HEK293 (cell line): ENCODE results near the gene SH2B3.

Source experiments
- BCL6B ChIP-seq: fragments of 450-650 bp; formaldehyde crosslinking; IDR thresholded peaks from 2 replicates; pipeline ENCODE4 v1.5.1; 2017; ENCODE audit warnings: missing biosample characterization, missing genetic modification characterization
- HOXD13 ChIP-seq: sonication (generic); formaldehyde crosslinking; IDR thresholded peaks from 2 replicates; pipeline ENCODE4 v1.8.0; 2022; ENCODE audit warnings: missing genetic modification reagents, borderline replicate concordance
- INSM2 ChIP-seq: fragments of 450-650 bp; formaldehyde crosslinking; IDR thresholded peaks from 2 replicates; pipeline ENCODE4 v1.5.1; 2016; ENCODE audit warnings: missing biosample characterization, missing genetic modification characterization
- PRDM10 ChIP-seq: fragments of 450-650 bp; formaldehyde crosslinking; IDR thresholded peaks from 2 replicates; pipeline ENCODE4 v1.5.1; 2016; ENCODE audit warnings: missing biosample characterization, missing genetic modification characterization
- PRDM6 ChIP-seq: fragments of 450-650 bp; formaldehyde crosslinking; IDR thresholded peaks from 2 replicates; pipeline ENCODE4 v1.5.1; 2017; ENCODE audit warnings: missing biosample characterization, missing genetic modification characterization
- REPIN1 ChIP-seq: fragments of 450-650 bp; formaldehyde crosslinking; IDR thresholded peaks from 2 replicates; pipeline ENCODE4 v1.5.1; 2017; ENCODE audit warnings: missing biosample characterization, missing genetic modification characterization, low read depth
- SCRT1 ChIP-seq: fragments of 450-650 bp; formaldehyde crosslinking; IDR thresholded peaks from 2 replicates; pipeline ENCODE4 v1.5.1; 2016; ENCODE audit warnings: missing biosample characterization, missing genetic modification characterization, borderline replicate concordance
- ZBTB8A ChIP-seq: fragments of 450-650 bp; formaldehyde crosslinking; IDR thresholded peaks from 2 replicates; pipeline ENCODE4 v1.5.1; 2016; ENCODE audit warnings: missing biosample characterization, missing genetic modification characterization
- ZFHX2 ChIP-seq: fragments of 450-650 bp; formaldehyde crosslinking; conservative IDR thresholded peaks from 2 replicates; pipeline ENCODE4 v1.5.1; 2016; ENCODE audit warnings: missing biosample characterization, missing genetic modification characterization
- ZNF132 ChIP-seq: fragments of 450-650 bp; formaldehyde crosslinking; IDR thresholded peaks from 2 replicates; pipeline ENCODE4 v1.5.1; 2017; ENCODE audit warnings: missing biosample characterization, missing genetic modification characterization, borderline replicate concordance
- ZNF223 ChIP-seq: fragments of 450-650 bp; formaldehyde crosslinking; IDR thresholded peaks from 2 replicates; pipeline ENCODE4 v1.5.1; 2016; ENCODE audit warnings: missing biosample characterization, missing genetic modification characterization
- ZNF23 ChIP-seq: fragments of 450-650 bp; formaldehyde crosslinking; IDR thresholded peaks from 2 replicates; pipeline ENCODE4 v1.5.1; 2016; ENCODE audit warnings: missing biosample characterization, missing genetic modification characterization, borderline replicate concordance
- ZNF280C ChIP-seq: fragments of 450-650 bp; formaldehyde crosslinking; IDR thresholded peaks from 2 replicates; pipeline ENCODE4 v1.5.1; 2016; ENCODE audit warnings: missing biosample characterization, missing genetic modification characterization
- ZNF473 ChIP-seq: fragments of 450-650 bp; formaldehyde crosslinking; IDR thresholded peaks from 2 replicates; pipeline ENCODE4 v1.5.1; 2017; ENCODE audit warnings: missing biosample characterization, missing genetic modification characterization
- ZNF518A ChIP-seq: fragments of 450-650 bp; formaldehyde crosslinking; conservative IDR thresholded peaks from 2 replicates; pipeline ENCODE4 v1.5.1; 2016; ENCODE audit warnings: low read depth, missing biosample characterization, missing genetic modification characterization
- ZNF558 ChIP-seq: fragments of 450-650 bp; formaldehyde crosslinking; IDR thresholded peaks from 2 replicates; pipeline ENCODE4 v1.5.1; 2016; ENCODE audit warnings: missing biosample characterization, missing genetic modification characterization
- ZNF580 ChIP-seq: fragments of 450-650 bp; formaldehyde crosslinking; IDR thresholded peaks from 2 replicates; pipeline ENCODE4 v1.5.1; 2016; ENCODE audit warnings: missing biosample characterization, missing genetic modification characterization
- ZNF747 ChIP-seq: fragments of 450-650 bp; formaldehyde crosslinking; IDR thresholded peaks from 2 replicates; pipeline ENCODE4 v1.5.1; 2016; ENCODE audit warnings: missing biosample characterization, missing genetic modification characterization
- ZNF843 ChIP-seq: fragments of 450-650 bp; formaldehyde crosslinking; IDR thresholded peaks from 2 replicates; pipeline ENCODE4 v1.5.1; 2016; ENCODE audit warnings: missing biosample characterization, missing genetic modification characterization
- ZSCAN18 ChIP-seq: fragments of 450-650 bp; formaldehyde crosslinking; IDR thresholded peaks from 2 replicates; pipeline ENCODE4 v1.5.1; 2016; ENCODE audit warnings: missing biosample characterization, missing genetic modification characterization

SH2B3 gene

GRCh38 chr12:111396726-111397445 is 8.8 kb upstream of the SH2B3 start (continued):
- TF ChIP-seq ZNF580 (tag by site-specific recombination) (peak; percentile 58), PRDM6 (tag by site-specific recombination) (no peak), ZFHX2 (tag by site-specific recombination) (peak; percentile 34; the same call in 1 of the 2 replicates), ZNF843 (peak; percentile 19; the same call in 1 of the 2 replicates), PRDM10 (tag by site-specific recombination) (no peak), ZNF223 (tag by site-specific recombination) (no peak), BCL6B (tag by site-specific recombination) (no peak), ZNF473 (tag by site-specific recombination) (no peak), ZSCAN18 (no peak), HOXD13 (CRISPR knock-in tag) (no peak), ZNF747 (tag by site-specific recombination) (no peak), ZBTB8A (tag by site-specific recombination) (0 out of 2 replicates have a peak, but pooled peaks have one; percentile 13), INSM2 (tag by site-specific recombination) (0 out of 2 replicates have a peak, but pooled peaks have one; percentile 52), ZNF558 (tag by site-specific recombination) (no peak), ZNF23 (tag by site-specific recombination) (no peak), ZNF280C (no peak), ZNF132 (tag by site-specific recombination) (no peak), REPIN1 (tag by site-specific recombination) (no peak), SCRT1 (tag by site-specific recombination) (no peak), ZNF518A (no peak)
